GM19324 (cell line): ENCODE data around the gene HAGHL.
"Not testable (repeated sequence)": the region's sequence is repeated elsewhere in the genome, so short reads cannot be mapped to it uniquely, and the experiment has no call there.

ENCODE experiments used
- ATAC-seq: cut with Tn5 transposase; IDR thresholded peaks from one replicate; pipeline ENCODE4 v1.9.1; 2021; ENCODE audit warnings: mild to moderate bottlenecking, moderate library complexity; ENCODE audit not compliant: unreplicated experiment, low FRiP score

Gene HAGHL

DNA sequence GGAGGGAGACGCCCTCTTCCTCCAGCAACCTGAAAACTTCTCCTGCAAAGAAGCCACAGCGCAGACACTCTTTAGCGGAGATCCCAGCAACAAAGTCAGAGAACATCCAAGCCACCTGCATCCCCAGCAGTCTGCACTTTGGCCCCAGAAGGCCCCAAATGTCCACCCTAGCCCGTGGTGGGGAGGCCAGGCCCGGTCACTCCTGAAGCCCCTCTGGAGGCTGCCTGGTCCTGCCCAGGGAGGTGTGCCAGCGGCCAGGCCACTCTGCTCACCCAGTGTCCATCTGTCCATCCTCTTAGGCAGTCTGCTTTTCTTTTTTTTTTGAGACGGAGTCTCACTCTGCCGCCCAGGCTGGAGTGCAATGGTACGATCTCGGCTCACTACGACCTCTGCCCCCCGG, 5.4 kb downstream of the HAGHL start:
- ATAC-seq, result no peak

DNA sequence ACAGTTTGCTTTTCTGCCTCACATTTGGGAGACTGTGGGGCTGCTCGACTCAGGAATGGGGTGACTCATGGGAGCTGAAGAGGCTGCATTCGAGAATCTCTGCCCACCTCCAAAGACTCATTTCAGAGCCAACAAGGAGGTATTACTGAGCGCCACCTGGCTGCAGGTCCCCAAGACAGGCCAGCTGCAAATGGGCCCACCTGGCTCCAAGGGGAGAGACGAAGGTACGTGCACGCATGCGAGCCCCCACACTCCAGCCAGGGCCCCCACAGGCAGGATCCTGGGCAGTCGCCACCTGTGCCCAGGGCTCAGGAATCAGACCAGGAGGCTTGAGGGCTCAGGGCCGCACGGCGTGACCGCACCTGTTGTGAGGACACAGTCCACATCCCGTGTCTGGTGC, 6.0 kb downstream of the HAGHL start:
- no peak for ATAC-seq

DNA sequence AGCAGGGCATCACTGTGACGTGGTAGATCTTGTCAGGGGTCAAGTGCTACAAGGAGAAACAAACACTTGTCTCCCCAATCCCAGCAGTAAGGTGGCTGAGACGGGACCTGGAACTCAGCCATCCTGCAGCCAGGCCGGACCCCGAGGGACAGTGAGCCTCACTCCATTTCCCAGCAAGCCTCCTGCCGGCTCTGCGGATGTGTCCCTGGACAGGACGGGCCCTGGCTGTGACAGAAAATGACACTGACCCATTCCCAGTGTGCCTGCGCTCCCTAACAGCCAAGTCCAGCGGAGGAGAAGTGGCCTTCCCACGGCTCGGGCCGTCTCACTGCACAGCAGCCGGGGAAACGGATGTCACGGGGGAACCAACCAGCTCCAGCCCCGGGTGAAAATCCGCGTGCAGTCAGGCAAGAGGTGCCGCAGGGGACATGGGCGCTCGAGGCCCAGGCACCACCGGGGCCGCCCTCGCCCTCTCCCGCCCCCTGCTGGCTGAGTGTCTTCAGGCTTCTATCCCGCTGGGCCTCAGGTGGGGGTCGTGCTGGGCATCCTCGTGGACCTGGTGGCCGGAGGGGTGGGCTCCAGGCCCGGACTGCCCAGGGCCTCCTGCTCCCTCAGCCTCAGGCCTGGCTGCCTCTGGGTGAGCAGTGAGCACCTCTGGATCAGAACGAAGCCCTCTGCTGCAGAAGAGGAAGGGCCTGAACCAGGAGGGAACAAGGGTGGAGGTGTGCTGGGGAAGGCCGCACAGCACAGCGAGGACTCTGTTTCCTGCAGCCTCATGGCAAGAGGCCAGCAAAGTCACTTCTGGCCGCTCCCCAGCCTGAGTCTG, 6.7 kb downstream of the HAGHL start:
- ATAC-seq, result no peak

DNA sequence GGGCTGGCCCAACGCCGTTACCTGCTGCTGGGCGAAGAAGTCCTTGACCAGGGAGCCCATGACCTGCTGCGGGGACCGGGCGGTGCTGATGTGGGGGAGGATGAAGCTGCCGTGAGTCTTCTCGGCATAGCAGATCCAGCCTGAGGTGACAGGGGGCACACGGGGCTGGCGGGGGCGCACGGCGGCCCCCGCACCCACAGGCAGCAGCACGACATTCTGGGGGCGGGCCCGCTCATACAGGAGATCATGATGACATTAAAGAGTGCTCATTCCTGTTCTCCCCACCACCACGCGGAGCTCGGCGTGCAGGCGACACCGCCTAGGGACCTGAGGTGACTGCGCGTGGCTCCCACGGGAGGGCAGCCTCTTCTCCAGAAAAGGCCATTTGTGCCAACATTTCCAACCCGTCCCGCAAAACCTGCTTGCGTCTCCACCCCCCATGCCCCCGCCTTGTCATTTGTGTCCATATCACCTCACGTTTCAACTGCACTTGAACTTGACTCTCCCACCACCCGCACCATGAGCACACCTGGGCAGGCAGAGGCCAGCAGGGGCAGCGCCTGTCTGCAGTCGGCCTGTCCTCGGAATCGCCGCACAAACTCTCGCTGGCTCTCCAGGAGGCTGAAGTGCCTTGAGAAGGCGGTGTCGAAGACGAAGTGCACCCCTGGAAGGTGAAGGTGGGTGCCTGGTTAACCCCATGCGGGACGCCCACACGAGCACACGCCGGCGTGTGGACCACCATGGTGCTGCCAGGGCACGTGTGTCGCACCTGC, 7.5 kb downstream of the HAGHL start:
- ATAC-seq, result no peak

DNA sequence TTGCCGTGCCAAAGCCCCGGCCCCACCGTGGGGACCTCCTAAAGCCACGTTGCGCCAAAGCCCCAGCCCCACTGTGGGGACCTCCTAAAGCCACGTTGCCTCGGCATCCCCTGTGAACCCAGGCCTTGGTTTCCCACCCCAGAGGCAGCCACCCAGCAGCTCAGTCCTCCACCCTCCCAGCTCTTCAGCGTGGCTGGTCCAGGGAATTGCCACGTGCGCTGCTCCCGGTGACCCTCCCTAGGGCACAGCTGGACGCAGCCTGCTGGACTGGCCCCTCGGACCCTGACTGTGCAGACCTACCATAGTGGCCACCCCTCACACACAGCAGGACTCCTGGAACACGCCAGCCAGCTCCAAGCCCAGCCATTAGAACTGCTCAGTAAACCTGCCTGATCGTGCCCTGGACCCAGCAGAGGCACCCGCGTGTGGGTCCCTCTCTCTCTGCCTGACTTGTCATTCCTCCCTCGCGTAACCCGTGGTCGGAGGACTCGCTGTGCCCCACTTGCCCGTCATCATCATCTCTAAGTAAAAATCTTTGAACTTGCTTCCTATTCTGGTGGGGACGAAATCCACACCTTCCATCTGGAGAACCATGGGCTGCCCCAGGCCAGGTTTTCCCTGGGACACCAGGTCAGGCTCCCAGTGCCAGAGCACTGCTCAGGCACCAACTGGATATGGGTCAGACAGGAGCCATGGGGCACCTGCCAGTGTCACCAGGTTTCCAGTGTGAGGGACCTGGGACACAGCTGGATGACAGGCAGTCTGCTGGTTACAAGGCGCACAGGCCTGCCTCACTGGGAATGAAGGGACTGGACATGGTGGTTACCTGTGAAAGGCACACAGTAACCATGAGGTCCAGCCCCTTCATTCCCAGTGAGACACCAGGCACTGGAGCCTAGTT, 8.3 kb downstream of the HAGHL start:
- no peak for ATAC-seq

DNA sequence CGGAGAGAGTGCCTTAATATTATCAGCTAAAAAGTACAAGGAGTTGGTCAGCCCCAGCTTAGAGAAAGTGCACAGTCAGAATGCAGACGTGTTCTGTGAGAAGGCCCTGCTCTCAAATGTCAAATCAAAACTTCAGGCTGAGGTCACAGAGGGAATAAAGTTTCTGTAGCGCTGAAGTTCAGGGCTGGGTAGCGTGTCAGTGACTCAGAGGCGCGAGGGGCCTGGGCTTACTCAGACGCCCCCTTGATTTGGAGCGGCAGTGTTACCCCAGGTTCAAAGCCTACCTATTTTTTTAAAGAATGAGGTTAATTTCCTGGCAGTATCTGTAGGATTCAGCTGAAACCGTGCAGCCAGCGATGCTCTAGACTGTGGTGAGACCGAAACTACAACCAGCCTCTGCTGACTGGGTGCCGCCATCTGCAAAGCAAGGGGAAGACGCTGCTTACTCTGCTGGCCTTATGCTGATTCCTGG, 9.1 kb downstream of the HAGHL start:
- no peak for ATAC-seq

DNA sequence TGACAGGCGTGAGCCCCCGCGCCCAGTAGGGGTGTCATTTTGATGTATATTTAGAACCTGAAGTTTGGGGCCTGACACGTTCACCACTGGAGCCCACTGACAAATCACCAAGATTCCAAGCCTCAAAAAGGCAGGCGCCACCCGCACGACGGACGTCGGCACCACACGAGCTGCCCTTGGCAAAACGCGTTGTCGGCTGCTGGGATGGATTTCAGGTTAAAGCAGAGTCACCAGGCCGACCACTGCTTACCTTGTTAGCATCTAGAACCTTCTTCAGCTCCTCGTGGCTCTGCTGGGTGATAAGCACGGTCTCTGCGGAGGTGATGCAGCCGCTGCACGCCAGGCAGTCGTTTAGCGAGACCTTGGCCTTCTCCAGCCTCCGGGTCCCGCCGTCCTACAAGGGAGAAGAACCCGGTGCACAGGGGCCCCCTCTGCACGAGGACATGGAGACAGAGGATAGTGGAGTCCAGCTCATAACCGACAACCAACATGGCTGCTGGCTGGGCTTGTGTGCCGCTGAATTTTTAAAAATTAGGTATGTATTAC, 10.1 kb downstream of the HAGHL start:
- ATAC-seq, result no peak

DNA sequence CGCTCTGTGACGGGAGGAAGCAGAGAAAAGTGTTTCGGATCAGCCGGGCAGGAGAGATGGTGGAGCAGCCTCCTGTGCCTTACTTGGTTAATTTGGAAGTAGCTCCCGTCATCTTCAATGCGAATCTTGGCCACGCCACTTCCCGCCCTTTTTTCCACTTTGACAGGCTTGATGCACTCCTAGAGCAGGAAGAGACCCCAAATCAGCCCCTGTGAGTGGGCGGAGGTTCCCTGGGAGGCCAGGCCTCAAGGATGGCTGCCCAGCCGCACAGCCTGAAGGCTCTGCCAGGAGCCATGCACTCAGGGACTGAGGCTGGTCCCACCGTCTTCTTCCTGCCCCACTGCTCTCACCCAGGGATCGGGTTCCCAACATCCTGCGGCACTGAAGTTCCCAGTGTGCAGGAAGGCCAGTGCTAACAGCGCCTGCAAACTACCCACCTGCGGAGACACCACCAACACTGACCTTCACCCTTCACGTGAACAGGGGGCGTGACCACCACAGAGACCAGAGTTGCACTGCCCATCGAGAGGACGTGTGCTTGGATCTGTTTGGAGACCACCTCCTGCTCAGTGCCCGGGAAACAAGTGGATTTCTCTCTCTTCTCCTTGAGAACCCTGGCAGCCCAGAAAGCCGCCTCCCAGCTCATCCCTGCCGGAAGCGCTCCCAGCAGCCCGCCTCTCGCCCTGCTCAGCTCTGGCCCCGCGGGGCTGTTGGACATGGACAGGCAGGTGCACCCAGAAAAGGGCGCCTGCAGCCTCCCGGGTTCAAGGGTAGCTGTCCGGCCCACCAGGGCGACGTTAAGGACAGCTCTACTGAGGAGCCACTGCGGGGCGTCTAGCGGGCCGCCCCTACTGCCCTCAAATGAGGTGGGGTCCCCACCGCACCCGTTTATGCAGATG, 12.9 kb downstream of the HAGHL start:
- ATAC-seq, result no peak

DNA sequence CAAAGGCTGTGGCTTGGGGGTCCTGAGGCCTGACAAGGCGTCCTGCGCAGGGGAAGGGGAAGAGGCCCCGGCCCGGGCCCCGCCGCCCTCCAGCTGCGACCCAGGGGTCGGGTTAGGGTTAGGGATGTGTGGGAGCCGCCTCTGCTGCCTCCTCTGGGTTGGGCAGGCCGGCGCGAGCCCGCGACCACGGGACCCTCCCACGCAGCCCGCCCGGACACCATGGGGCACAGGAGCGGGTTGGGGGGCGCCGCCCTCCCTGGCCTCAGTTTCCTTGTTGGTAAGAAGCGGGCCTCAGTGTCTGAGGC, 13.5 kb downstream of the HAGHL start:
- ATAC-seq, result peak; percentile 5

DNA sequence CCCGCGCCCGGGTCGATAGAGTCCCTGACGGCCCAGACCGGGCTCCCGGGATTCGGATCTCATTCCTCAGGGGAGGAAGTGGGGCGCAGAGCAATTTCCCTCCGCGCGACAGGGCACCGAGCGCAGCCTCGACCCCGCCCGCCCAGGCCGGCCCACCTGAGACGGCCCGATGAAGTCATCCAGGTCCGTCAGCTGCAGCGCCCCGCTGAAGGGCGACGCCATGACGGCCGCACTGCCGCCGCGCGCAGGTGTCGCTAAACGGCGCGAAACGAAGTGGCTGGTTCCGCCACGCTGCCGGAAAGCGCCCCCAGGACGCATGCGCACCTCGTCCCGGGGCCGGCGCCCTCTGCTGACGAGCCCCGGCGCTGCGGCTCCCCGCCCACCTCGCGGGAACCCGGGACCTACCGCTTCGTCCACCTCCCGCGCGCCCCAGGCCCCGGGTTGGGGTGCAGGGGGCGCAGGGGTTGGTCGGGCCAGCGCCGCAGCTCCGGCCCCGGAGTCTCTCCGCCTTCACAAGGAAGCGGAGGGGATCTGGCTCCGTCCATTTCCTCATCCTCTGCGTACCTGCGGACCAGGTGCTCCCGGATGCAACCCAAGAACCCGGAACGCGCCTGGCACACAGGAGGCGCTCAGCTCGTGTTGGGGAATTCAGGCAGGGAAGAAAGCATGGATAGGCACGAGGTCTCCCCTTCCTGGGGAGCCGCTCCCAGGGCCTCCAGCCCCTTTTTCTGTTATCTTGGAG, 14.0 kb downstream of the HAGHL start, which contains the start of gene CIAO3:
Gene CIAO3, minus strand, starts transcription at position 234 of the 742 bp plus-strand sequence. Its CDS starts 12 bp downstream, at position 222.
- ATAC-seq, result peak; percentile 87

DNA sequence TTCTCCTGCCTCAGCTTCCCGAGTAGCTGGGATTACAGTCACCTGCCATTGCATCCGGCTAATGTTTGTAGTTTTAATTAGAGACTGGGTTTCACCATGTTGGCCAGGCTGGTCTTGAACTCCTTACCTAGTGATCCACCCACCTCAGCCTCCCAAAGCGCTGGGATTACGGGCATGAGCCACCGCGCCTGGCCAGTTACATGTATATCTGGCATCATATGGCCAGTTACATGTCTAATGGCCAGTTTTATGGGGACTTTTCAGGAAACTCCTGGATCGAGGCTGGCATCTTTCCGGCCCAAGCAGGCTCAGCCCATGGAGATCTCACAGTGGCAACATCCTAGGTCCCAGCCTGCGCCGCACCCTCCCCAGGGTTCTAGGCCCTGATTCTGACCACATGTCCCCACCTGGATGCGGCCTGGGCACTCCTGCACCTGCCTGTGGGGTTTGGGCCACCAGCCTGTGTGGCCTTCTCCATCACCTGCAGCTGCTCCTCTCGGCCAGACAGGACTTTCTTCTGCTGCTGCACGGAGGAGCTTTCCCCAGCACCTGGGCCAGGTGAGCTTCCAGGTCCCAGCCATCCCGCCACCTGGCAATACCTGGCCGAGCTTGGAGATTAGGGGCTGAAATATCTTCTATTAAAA, 15.2 kb downstream of the HAGHL start:
- no peak for ATAC-seq

DNA sequence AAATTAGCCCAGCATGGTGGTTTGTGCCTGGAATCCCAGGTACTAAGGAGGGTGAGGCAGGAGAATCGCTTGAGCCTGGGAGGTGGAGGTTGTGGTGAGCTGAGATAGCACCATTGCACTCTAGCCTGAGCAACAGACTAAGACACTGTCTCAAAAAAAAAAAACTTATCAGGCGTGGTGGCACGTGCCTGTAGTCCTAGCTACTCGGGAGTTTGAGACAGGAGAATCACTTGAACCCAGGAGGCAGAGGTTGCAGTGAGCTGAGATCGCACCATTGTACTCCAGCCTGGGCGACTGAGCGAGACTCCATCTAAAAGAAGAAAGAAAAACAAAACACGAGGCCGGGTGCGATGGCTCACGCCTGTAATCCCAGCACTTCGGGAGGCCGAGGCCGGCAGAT, 16.0 kb downstream of the HAGHL start:
- not testable (repeated sequence) for ATAC-seq

DNA sequence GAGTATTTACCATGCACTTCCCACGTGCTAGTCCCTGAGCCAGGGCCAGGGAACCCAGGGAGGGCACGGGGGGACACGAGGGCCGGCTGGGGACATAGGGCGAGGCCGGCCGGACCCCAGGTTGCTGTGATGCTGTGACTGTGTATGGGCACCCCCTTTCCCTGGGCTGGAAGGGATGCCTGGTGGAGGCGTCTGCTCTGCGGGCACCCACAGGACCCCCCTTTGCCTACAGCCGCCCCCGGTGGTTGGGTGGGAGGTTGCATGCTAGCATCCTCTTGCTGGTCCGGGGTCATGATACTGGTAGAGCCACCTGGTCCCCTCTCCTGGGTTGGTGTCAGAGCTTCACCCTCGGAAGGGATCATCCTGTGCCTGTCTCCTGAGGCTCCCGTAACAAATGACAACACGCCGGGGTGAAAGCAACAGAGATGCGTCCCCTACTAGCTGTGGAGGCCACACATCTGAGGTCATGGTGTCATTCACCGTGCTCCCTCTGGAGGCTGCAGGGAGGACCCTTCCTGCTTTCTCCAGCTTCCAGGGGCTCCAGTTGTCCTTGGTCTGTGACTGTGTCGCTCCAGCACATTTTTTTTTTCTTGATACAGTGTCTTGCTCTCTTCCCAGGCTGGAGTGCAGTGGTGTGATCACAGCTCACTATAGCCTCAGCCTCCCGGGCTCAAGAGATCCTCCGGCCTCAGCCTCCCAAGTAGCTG, 17.0 kb downstream of the HAGHL start:
- ATAC-seq, result no peak

DNA sequence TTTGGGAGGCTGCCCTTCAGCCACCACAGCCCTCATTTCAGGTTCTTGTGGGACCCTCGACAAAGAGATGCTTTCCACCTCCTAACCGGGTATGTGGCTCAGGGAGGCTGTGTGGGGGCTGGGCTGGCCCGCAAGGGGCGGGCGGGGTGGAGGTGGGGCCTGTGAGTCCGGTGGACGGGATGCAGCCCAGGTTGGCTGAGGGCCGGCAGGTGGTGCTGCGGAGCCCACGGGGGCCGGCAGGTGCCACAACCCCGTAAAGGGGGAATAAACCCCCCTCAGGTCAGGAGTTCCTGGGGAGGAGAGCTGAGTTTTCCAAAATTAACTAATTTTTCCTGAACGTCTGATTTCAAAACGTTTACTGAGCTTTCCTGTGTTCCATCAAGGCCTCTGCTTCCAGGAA, 18.8 kb downstream of the HAGHL start:
- no peak for ATAC-seq

DNA sequence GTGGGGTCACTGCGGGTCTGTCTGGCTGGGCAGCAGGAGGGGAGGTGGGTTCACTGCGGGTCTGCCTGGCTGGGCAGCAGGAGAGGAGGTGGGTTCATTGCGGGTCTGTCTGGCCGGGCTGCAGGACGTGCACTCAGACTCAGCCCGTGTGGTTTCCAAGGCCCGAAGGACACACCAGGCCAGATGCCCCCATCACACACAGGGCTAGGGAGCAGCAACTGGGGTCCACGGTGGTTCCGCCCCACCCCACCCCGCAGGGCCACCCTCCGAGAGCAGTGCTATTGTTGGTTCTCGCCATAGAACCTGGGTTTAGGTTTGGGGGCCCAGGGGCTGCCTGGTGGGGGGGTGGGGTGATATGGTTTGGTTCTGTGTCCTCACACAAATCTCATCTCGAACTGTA, 19.7 kb downstream of the HAGHL start:
- ATAC-seq, result no peak

DNA sequence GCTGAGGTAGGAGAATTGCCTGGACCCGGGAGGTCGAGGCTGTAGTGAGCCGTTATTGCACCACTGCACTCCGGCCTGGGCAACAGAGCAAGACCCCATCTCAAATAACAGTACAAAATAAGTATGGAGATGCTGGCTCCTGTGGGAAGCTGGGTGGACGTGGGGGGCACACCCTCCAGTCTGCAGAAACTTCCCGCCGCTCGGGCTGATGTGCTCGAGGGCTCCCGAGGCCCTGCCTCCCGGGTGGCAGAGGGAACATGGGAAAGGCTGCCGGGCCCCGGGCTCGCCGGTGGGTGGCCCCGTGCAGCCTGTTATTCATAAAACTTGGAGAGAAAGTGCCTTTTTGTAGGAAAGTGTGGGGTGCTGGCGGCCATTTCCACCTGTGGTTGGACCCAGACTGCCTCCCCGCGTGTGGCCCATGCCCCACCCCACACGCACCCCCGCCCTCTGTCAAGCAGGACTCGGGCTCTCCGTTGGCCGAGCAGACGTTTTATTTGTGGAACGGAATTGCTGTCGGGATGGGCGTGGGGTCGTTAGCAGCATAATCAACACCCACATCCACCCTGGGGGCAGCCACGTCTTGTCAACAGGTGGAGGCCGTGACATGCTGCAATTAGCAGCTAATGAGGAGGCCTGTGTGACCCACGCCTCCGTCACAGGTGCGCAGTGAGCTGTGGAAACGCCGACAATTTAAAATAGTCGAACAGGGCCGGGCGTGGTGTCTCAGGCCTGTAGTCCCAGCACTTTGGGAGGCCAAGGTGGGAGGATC, 21.3 kb downstream of the HAGHL start:
- no peak for ATAC-seq

DNA sequence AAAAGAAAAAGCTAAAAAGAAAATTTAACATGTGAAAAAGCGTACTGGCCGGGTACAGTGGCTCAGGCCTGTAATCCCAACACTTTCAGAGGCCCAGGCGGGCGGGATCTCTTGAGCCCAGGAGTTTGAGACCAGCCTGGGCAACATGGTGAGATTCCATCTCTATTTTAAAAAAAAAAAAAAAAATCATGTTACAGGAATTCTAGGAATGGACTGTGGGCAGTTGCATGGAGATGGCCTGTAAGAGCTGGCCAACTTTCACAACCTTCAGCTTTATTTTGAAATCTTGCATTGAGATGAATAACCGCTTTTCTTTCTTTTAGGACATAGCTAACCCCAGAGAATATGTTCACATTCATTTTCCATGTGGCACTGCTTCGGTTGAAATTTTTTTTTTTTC, 22.1 kb downstream of the HAGHL start:
- ATAC-seq, result no peak
